Measurements from ENCODE around the gene DOCK2.

DOCK2 gene

DNA sequence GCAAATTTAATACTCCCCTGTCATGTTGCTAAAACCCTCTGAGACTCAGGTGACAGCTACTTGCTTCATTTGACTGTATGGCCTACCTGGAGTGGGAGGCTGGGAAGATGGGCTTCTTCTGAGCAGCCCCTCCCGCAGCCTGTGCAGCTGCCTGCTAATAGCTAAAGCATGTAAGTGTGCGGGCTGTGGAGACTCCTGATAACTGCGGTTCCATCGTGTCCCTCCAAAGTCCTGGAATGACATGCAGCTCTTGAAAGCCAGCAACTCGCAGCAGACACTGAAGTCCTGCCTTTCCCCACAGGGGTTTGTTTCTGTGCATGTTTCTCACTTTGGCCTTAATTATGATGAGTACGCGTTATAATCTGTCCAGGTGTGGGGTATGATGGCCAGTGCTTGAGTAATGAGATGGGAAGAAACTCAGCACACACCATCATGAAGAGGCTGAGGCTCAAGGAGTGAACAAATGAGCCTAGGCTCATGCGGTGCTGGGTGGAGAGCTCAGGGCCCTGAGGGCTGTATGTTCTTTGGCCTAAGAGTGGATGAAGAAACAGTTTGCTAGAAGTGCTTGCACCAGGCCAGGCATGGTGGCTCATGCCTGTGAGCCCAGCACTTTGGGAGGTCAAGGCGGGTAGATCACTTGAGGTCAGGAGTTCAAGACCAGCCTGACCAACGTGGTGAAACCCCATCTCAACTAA lies 119.1 kb downstream of the DOCK2 start:
- TF ChIP-seq TAF1 (IDR thresholded peaks at IDR 0.05; ENCODE audit: borderline replicate concordance, insufficient read depth, low read length) (no peak), FOXP2 (optimal IDR thresholded peaks at IDR 0.05; ENCODE audit: borderline replicate concordance, extremely low read depth, extremely low read length, insufficient read depth) (no peak), POLR2AphosphoS5 (IDR thresholded peaks at IDR 0.05; ENCODE audit: low read depth, low read length) (no peak), SIN3A (IDR thresholded peaks at IDR 0.05; ENCODE audit: borderline replicate concordance, insufficient read depth, low read length) (no peak)
- TF ChIP-seq, protein P1, sequence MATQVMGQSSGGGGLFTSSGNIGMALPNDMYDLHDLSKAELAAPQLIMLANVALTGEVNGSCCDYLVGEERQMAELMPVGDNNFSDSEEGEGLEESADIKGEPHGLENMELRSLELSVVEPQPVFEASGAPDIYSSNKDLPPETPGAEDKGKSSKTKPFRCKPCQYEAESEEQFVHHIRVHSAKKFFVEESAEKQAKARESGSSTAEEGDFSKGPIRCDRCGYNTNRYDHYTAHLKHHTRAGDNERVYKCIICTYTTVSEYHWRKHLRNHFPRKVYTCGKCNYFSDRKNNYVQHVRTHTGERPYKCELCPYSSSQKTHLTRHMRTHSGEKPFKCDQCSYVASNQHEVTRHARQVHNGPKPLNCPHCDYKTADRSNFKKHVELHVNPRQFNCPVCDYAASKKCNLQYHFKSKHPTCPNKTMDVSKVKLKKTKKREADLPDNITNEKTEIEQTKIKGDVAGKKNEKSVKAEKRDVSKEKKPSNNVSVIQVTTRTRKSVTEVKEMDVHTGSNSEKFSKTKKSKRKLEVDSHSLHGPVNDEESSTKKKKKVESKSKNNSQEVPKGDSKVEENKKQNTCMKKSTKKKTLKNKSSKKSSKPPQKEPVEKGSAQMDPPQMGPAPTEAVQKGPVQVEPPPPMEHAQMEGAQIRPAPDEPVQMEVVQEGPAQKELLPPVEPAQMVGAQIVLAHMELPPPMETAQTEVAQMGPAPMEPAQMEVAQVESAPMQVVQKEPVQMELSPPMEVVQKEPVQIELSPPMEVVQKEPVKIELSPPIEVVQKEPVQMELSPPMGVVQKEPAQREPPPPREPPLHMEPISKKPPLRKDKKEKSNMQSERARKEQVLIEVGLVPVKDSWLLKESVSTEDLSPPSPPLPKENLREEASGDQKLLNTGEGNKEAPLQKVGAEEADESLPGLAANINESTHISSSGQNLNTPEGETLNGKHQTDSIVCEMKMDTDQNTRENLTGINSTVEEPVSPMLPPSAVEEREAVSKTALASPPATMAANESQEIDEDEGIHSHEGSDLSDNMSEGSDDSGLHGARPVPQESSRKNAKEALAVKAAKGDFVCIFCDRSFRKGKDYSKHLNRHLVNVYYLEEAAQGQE (IDR thresholded peaks at IDR 0.05; ENCODE audit: insufficient read depth in 1 of 2, low read depth in 2 of 2, low read length in 2 of 2) = no peak

DNA sequence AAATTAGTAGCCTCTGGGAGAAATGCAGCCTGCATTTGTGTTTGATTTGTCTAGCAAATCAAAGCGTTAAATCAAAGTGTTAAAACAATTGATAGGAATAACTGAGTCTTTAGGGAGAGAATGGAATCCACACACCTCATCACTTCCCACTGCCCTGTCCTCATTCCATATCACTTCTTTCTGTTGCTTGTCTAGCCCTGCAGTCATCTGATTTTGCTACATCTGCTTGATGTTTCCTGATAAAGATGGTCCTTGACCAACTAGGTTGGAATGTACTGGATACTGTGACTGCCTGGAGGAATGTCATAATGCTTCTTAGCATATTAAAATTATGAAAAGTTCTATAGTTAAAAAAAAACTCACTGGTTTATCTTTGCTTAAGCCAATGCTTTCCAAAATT lies 119.9 kb downstream of the DOCK2 start:
- TF ChIP-seq SIN3A (IDR thresholded peaks at IDR 0.05; ENCODE audit: borderline replicate concordance, insufficient read depth, low read length) (no peak), POLR2AphosphoS5 (IDR thresholded peaks at IDR 0.05; ENCODE audit: low read depth, low read length) (no peak), FOXP2 (optimal IDR thresholded peaks at IDR 0.05; ENCODE audit: borderline replicate concordance, extremely low read depth, extremely low read length, insufficient read depth) (no peak)
- TF ChIP-seq, protein P1 (IDR thresholded peaks at IDR 0.05; ENCODE audit: insufficient read depth in 1 of 2, low read depth in 2 of 2, low read length in 2 of 2) = no peak

DNA sequence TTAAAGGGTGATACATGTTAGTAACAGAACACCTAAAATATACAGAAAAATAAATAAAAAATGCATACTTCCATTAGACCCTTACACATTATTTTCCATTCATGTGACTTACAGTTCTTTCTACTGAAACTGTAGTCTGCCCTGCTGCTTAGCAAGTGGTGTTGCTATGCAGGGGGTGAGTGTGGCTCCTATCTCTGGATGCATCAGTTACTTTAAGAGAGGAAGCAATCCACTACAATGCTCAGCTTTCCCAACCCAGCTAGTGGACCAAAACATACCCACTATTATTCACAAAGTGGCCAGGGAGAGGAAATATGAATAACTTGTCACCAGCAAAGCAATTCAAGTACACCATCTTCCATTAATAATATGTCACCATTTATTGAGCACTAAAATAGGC lies 121.8 kb downstream of the DOCK2 start:
- TF ChIP-seq FOXP2 (optimal IDR thresholded peaks at IDR 0.05; ENCODE audit: borderline replicate concordance, extremely low read depth, extremely low read length, insufficient read depth) = no peak
- TF ChIP-seq SIN3A (IDR thresholded peaks at IDR 0.05; ENCODE audit: borderline replicate concordance, insufficient read depth, low read length) = no peak

DNA sequence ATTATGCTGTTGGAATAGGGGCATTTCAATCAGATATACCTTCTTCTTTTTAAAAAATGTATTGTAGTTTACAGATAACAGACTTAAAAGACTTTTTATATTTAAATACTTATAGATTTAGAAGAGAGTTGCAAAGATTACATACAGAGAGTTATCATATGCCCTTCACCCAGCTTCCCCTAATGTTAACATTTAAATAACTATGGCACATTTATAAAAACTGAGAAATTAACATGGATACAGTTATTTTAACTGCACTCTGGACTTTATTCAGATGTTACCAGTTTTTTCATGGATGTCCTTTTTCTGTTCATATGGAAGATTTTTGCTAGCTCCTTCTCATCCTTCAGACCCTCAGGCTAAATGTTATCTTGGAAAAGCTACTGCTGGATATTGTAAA lies 123.2 kb downstream of the DOCK2 start:
- TF ChIP-seq, protein P1 (IDR thresholded peaks at IDR 0.05; ENCODE audit: insufficient read depth in 1 of 2, low read depth in 2 of 2, low read length in 2 of 2) = no peak
- TF ChIP-seq TAF1 (IDR thresholded peaks at IDR 0.05; ENCODE audit: borderline replicate concordance, insufficient read depth, low read length) (no peak), FOXP2 (optimal IDR thresholded peaks at IDR 0.05; ENCODE audit: borderline replicate concordance, extremely low read depth, extremely low read length, insufficient read depth) (no peak), SIN3A (IDR thresholded peaks at IDR 0.05; ENCODE audit: borderline replicate concordance, insufficient read depth, low read length) (no peak), POLR2AphosphoS5 (IDR thresholded peaks at IDR 0.05; ENCODE audit: low read depth, low read length) (no peak)

DNA sequence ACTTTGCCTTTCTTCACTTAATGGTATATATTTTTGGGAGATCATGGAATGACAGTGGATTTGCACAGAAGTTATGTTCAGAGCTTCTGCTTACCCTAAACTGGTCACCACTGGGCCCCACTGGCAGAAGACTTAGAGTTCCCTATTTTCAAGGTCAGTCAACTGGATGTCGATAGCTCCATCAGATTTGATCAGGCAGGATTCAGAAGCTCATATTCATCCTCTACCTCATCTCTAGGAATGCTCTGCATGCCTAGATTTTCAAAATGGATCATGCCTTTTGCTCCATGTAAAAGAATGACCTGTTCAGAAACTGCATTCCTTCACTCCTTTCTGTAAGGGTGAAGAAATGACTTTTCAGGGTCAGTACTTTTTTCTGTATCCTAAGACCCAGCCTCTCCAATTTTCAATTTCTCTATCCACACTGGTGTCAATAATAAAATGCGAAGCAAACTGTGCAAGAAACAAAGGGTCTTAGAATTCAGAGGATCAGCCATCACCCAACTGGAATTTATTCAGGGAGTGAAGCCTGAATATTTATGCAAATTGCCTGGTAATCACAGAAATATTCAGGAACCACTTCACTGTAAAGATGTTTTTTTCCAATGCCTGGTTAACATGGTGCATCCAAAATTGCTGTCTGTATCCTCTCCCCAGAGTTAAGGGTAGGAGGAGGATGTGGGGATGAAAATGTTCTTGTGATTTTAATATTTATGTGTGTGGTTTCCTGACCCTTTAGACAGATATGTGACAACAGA lies 125.4 kb downstream of the DOCK2 start:
- no peak for TF ChIP-seq SIN3A (IDR thresholded peaks at IDR 0.05; ENCODE audit: borderline replicate concordance, insufficient read depth, low read length)

DNA sequence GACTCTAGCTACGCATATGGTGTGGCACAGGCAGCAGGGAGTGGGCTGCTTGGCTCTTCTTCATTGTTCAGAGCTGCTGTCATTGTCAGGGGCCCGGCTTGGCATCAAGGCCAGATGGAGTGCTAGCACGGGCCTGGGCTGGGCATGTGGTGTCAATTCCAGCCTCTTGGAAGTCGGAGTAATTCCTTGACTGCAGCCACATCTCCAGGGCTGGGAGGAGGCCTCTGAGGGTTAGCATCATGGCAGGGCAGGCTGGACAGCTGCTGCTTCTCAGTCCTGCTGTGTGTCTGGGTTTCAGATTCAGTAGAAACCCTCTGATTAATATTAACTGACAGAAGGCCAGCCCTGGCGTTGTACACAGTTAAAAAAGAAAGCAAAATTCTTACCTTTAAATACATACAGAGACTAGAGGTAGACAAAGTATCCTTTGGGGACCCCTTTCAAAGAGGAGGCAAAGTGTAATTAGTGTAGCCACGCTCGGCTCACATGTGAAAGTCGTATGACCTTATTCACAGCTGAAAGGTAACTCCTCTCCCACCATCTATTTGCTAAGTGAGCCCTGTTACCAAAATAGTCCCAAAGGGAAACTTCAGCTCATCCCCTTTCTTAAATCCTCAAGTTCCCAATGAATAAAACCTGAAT lies 126.4 kb downstream of the DOCK2 start:
- TF ChIP-seq FOXP2 (optimal IDR thresholded peaks at IDR 0.05; ENCODE audit: borderline replicate concordance, extremely low read depth, extremely low read length, insufficient read depth) = no peak
- TF ChIP-seq, protein P1 (IDR thresholded peaks at IDR 0.05; ENCODE audit: insufficient read depth in 1 of 2, low read depth in 2 of 2, low read length in 2 of 2) = no peak
- no peak for TF ChIP-seq POLR2AphosphoS5 (IDR thresholded peaks at IDR 0.05; ENCODE audit: low read depth, low read length)
- TF ChIP-seq SIN3A (IDR thresholded peaks at IDR 0.05; ENCODE audit: borderline replicate concordance, insufficient read depth, low read length) = no peak
- TF ChIP-seq TAF1 (IDR thresholded peaks at IDR 0.05; ENCODE audit: borderline replicate concordance, insufficient read depth, low read length) = no peak
